ENCODE measurements around the gene ACAT2.
"Not testable (repeated sequence)": the region's sequence is repeated elsewhere in the genome, so short reads cannot be mapped to it uniquely, and the experiment has no call there.

The ACAT2 gene

GRCh38 chr6:159719287-159719686 is 42.6 kb upstream of the ACAT2 start:
- Histone ChIP-seq H3K27me3 (ENCODE audit: insufficient read depth, low read length) (no peaks in the 10 kb centered on the region), H4K12ac (ENCODE audit: low read depth, low read length) (no peak overlapping the region), H3K23ac (ENCODE audit: low read length) (no peak overlapping the region), H3K4me2 (ENCODE audit: low read length) (no peak overlapping the region), H2AFZ (ENCODE audit: insufficient read depth, low read length, poor library complexity) (no peak overlapping the region), H3K4me3 (ENCODE audit: low read depth, low read length) (no peak overlapping the region), H4K91ac (ENCODE audit: low read depth, low read length) (no peak overlapping the region), H2BK120ac (ENCODE audit: insufficient read depth, low read length, poor library complexity) (no peak overlapping the region), H3K36me3 (ENCODE audit: control insufficient read depth in 1 of 2, insufficient read depth in 2 of 2, low read length in 2 of 2) (peaks cover 0 to under 1% of the 10 kb centered on the region in 2 experiments), H2BK5ac (ENCODE audit: low read depth, low read length, poor library complexity) (no peak overlapping the region), H2AK5ac (ENCODE audit: low read length) (no peak overlapping the region), H3K18ac (ENCODE audit: low read length) (no peak overlapping the region), H3K14ac (ENCODE audit: low read length) (no peak overlapping the region), H3K79me1 (ENCODE audit: low read length) (no peaks in the 10 kb centered on the region), H2BK12ac (ENCODE audit: low read length) (no peak overlapping the region), H4K8ac (ENCODE audit: low read depth, low read length) (no peak overlapping the region), H3K9ac (ENCODE audit: low read length) (no peak overlapping the region), H3K79me2 (ENCODE audit: control insufficient read depth, insufficient read depth, low read length, poor library complexity) (no peaks in the 10 kb centered on the region), H3K9me3 (ENCODE audit: insufficient read depth, low read depth, low read length) (no peaks in the 10 kb centered on the region), H3K27ac (ENCODE audit: low read depth, low read length) (no peak overlapping the region), H3K4ac (ENCODE audit: low read depth, low read length) (no peak overlapping the region), H3K4me1 (ENCODE audit: control insufficient read depth in 1 of 2, insufficient read depth in 2 of 2, low read length in 2 of 2) (no peaks in the 10 kb centered on the region)
- DNase-seq, result no peak
- WGBS (ENCODE audit: extremely low coverage, insufficient coverage, insufficient read length), result no CpG with 5 or more reads among the region's 7 CpGs

- H2BK12ac ChIP-seq (ENCODE audit: low read length), result no peak overlapping the region
- H3K9me3 ChIP-seq (ENCODE audit: insufficient read depth, low read depth, low read length), result no peaks in the 10 kb centered on the region
- no peak overlapping the region for H4K91ac ChIP-seq (ENCODE audit: low read depth, low read length)
- no peak overlapping the region for H3K14ac ChIP-seq (ENCODE audit: low read length)
- no peak overlapping the region for H2AFZ ChIP-seq (ENCODE audit: insufficient read depth, low read length, poor library complexity)
- no peaks in the 10 kb centered on the region for H3K27me3 ChIP-seq (ENCODE audit: insufficient read depth, low read length)
- H3K36me3 ChIP-seq (ENCODE audit: control insufficient read depth in 1 of 2, insufficient read depth in 2 of 2, low read length in 2 of 2), result peaks cover 0 to 2% of the 10 kb centered on the region in 2 experiments
- H3K23ac ChIP-seq (ENCODE audit: low read length), result no peak overlapping the region
- no peaks in the 10 kb centered on the region for H3K79me2 ChIP-seq (ENCODE audit: control insufficient read depth, insufficient read depth, low read length, poor library complexity)
- no peak overlapping the region for H3K4me2 ChIP-seq (ENCODE audit: low read length)
- H2BK120ac ChIP-seq (ENCODE audit: insufficient read depth, low read length, poor library complexity), result no peak overlapping the region
- no peaks in the 10 kb centered on the region for H3K79me1 ChIP-seq (ENCODE audit: low read length)
- no peak overlapping the region for H4K8ac ChIP-seq (ENCODE audit: low read depth, low read length)
- no peak overlapping the region for H3K4ac ChIP-seq (ENCODE audit: low read depth, low read length)
- DNase-seq, result peak; percentile 29 to 84
- H3K4me3 ChIP-seq (ENCODE audit: low read depth, low read length), result no peak overlapping the region
- no peak overlapping the region for H2BK5ac ChIP-seq (ENCODE audit: low read depth, low read length, poor library complexity)
- H3K9ac ChIP-seq (ENCODE audit: low read length), result no peak overlapping the region
- no peak overlapping the region for H3K18ac ChIP-seq (ENCODE audit: low read length)
- H3K4me1 ChIP-seq (ENCODE audit: control insufficient read depth in 1 of 2, insufficient read depth in 2 of 2, low read length in 2 of 2), result no peaks in the 10 kb centered on the region
- H3K27ac ChIP-seq (ENCODE audit: low read depth, low read length), result no peak overlapping the region
- WGBS (ENCODE audit: extremely low coverage, insufficient coverage, insufficient read length), result no CpG with 5 or more reads among the region's 7 CpGs
- H2AK5ac ChIP-seq (ENCODE audit: low read length), result no peak overlapping the region
- no peak overlapping the region for H4K12ac ChIP-seq (ENCODE audit: low read depth, low read length)
Observed at GRCh38 chr6:159720708-159721107, 41.1 kb upstream of the ACAT2 start.

DNA sequence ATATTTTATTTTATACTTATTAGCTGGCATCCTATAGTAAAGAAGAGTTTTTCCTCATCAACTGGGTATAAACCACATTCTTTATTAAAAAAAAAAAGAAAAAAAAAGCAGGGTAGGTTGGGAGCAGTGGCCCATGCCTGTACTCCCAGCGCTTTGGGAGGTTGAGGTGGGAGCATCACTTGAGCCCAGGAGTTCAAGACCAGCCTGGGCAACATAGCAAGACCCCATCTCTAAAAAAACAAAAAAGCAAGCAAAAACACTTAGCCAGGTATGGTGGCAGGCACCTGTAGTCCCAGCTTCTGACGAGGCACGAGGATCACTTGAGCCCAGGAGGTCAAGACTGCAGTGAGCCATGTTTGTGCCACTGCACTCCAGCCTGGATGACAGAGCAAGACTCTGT is 39.9 kb upstream of the ACAT2 start:
- H3K4me2 ChIP-seq (ENCODE audit: low read length); H3K79me1 ChIP-seq (ENCODE audit: low read length): not testable (repeated sequence)

GRCh38 chr6:159722655-159723054 is 39.2 kb upstream of the ACAT2 start:
- Histone ChIP-seq H3K79me1 (ENCODE audit: low read length) (peaks cover 10% of the 10 kb centered on the region), H3K79me2 (ENCODE audit: control insufficient read depth, insufficient read depth, low read length, poor library complexity) (peaks cover 8% of the 10 kb centered on the region), H3K27me3 (ENCODE audit: insufficient read depth, low read length) (no peaks in the 10 kb centered on the region), H3K4me3 (ENCODE audit: low read depth, low read length) (no peak overlapping the region), H2BK120ac (ENCODE audit: insufficient read depth, low read length, poor library complexity) (no peak overlapping the region), H3K9ac (ENCODE audit: low read length) (no peak overlapping the region), H3K23ac (ENCODE audit: low read length) (no peak overlapping the region), H3K36me3 (ENCODE audit: control insufficient read depth in 1 of 2, insufficient read depth in 2 of 2, low read length in 2 of 2) (peaks cover 0 to 2% of the 10 kb centered on the region in 2 experiments), H2AFZ (ENCODE audit: insufficient read depth, low read length, poor library complexity) (no peak overlapping the region), H2AK5ac (ENCODE audit: low read length) (no peak overlapping the region), H2BK5ac (ENCODE audit: low read depth, low read length, poor library complexity) (no peak overlapping the region), H2BK12ac (ENCODE audit: low read length) (no peak overlapping the region), H3K14ac (ENCODE audit: low read length) (no peak overlapping the region), H3K4me1 (ENCODE audit: control insufficient read depth in 1 of 2, insufficient read depth in 2 of 2, low read length in 2 of 2) (no peaks in the 10 kb centered on the region), H4K12ac (ENCODE audit: low read depth, low read length) (no peak overlapping the region), H4K91ac (ENCODE audit: low read depth, low read length) (no peak overlapping the region), H3K18ac (ENCODE audit: low read length) (no peak overlapping the region), H3K4me2 (ENCODE audit: low read length) (no peak overlapping the region), H4K8ac (ENCODE audit: low read depth, low read length) (no peak overlapping the region), H3K27ac (ENCODE audit: low read depth, low read length) (no peak overlapping the region), H3K9me3 (ENCODE audit: insufficient read depth, low read depth, low read length) (no peaks in the 10 kb centered on the region), H3K4ac (ENCODE audit: low read depth, low read length) (no peak overlapping the region)
- DNase-seq, result no peak

More for the DNA sequence above, 39.9 kb upstream of the ACAT2 start:
- H4K8ac ChIP-seq (ENCODE audit: low read depth, low read length); H4K91ac ChIP-seq (ENCODE audit: low read depth, low read length); H2BK120ac ChIP-seq (ENCODE audit: insufficient read depth, low read length, poor library complexity); H2AFZ ChIP-seq (ENCODE audit: insufficient read depth, low read length, poor library complexity); H3K36me3 ChIP-seq (ENCODE audit: control insufficient read depth in 1 of 2, insufficient read depth in 2 of 2, low read length in 2 of 2); H2AK5ac ChIP-seq (ENCODE audit: low read length); H3K14ac ChIP-seq (ENCODE audit: low read length); H4K12ac ChIP-seq (ENCODE audit: low read depth, low read length); H3K4ac ChIP-seq (ENCODE audit: low read depth, low read length); H3K27ac ChIP-seq (ENCODE audit: low read depth, low read length); H3K9ac ChIP-seq (ENCODE audit: low read length); H3K18ac ChIP-seq (ENCODE audit: low read length); H2BK5ac ChIP-seq (ENCODE audit: low read depth, low read length, poor library complexity); H3K4me3 ChIP-seq (ENCODE audit: low read depth, low read length); H3K23ac ChIP-seq (ENCODE audit: low read length); H3K4me1 ChIP-seq (ENCODE audit: control insufficient read depth in 1 of 2, insufficient read depth in 2 of 2, low read length in 2 of 2); DNase-seq; H2BK12ac ChIP-seq (ENCODE audit: low read length); H3K79me2 ChIP-seq (ENCODE audit: control insufficient read depth, insufficient read depth, low read length, poor library complexity); H3K9me3 ChIP-seq (ENCODE audit: insufficient read depth, low read depth, low read length); H3K27me3 ChIP-seq (ENCODE audit: insufficient read depth, low read length): not testable (repeated sequence)
- no CpG with 5 or more reads among the region's 3 CpGs for WGBS (ENCODE audit: extremely low coverage, insufficient coverage, insufficient read length)

Measured in trophoblast cell (in vitro differentiated cells and primary cell).